ENCODE results near the gene FAM193B. TPM values are rescaled to one million over a fixed set of nuclear protein-coding genes. Genes with fewer than 3 reads are reported as not detected.
A peak's percentile ranks its signal among the peaks of the same experiment; 100 is the strongest.
"Not testable (repeated sequence)": the region's sequence is repeated elsewhere in the genome, so short reads cannot be mapped to it uniquely, and the experiment has no call there.

FAM193B gene
- total RNA-seq, 3 donors from 2014 or later: 54.7 to 63.7 (median 62.1) TPM

GRCh38 chr5:177593511-177593910 lies 39.1 kb upstream of the FAM193B start:
- H3K4me3 Mint-ChIP-seq: peak overlapping the region; percentile 100
- peaks cover 16% of the 10 kb centered on the region for H3K27me3 Mint-ChIP-seq (ENCODE audit: low read depth)
- no peak for ATAC-seq
- H3K4me1 Mint-ChIP-seq (ENCODE audit: low read depth): peaks cover 22% of the 10 kb centered on the region
- DNase-seq: no peak
- peaks cover 28% of the 10 kb centered on the region for H3K36me3 Mint-ChIP-seq (ENCODE audit: insufficient read depth)
- no peaks in the 10 kb centered on the region for H3K9me3 Mint-ChIP-seq

GRCh38 chr5:177592905-177593304 lies 38.5 kb upstream of the FAM193B start:
- no peak for ATAC-seq

GRCh38 chr5:177592010-177592834 lies 37.9 kb upstream of the FAM193B start, which contains the start of gene TMED9:
TMED9 (plus strand) TSS chr5:177592203; CDS start chr5:177592215, 12 bp downstream.
- Mint-ChIP-seq H3K4me1 (ENCODE audit: low read depth) (peaks cover 16% of the 10 kb centered on the region), H3K9me3 (no peaks in the 10 kb centered on the region), H3K4me3 (peak within 1 kb of the TSS; percentile 100), H3K36me3 (ENCODE audit: insufficient read depth) (peaks cover 26% of the 10 kb centered on the region), H3K27me3 (ENCODE audit: low read depth) (peaks cover 18% of the 10 kb centered on the region)
- ATAC-seq: peak; percentile 98
- peak; percentile 85 for DNase-seq

More at GRCh38 chr5:177592905-177593304, 38.5 kb upstream of the FAM193B start:
- H3K9me3 Mint-ChIP-seq: no peaks in the 10 kb centered on the region
- H3K36me3 Mint-ChIP-seq (ENCODE audit: insufficient read depth): peaks cover 28% of the 10 kb centered on the region
- DNase-seq: no peak
- H3K4me3 Mint-ChIP-seq: peak overlapping the region; percentile 100
- peaks cover 18% of the 10 kb centered on the region for H3K27me3 Mint-ChIP-seq (ENCODE audit: low read depth)
- peaks cover 19% of the 10 kb centered on the region for H3K4me1 Mint-ChIP-seq (ENCODE audit: low read depth)

- H3K36me3 Mint-ChIP-seq (ENCODE audit: insufficient read depth): peaks cover 24% of the 10 kb centered on the region
- H3K4me3 Mint-ChIP-seq: peak overlapping the region; percentile 100
- DNase-seq: no peak
- H3K9me3 Mint-ChIP-seq: no peaks in the 10 kb centered on the region
- ATAC-seq: no peak
- H3K4me1 Mint-ChIP-seq (ENCODE audit: low read depth): peaks cover 16% of the 10 kb centered on the region
- H3K27me3 Mint-ChIP-seq (ENCODE audit: low read depth): peaks cover 18% of the 10 kb centered on the region
Measured at GRCh38 chr5:177591690-177592009, 37.3 kb upstream of the FAM193B start.

- DNase-seq (no peak), ATAC-seq (no peak)
- Mint-ChIP-seq H3K4me1 (ENCODE audit: low read depth) (peaks cover 16% of the 10 kb centered on the region), H3K4me3 (no peak overlapping the region), H3K9me3 (no peaks in the 10 kb centered on the region), H3K36me3 (ENCODE audit: insufficient read depth) (peaks cover 18% of the 10 kb centered on the region), H3K27me3 (ENCODE audit: low read depth) (peaks cover 22% of the 10 kb centered on the region)
Measured at GRCh38 chr5:177590406-177590805, 36.0 kb upstream of the FAM193B start.

GRCh38 chr5:177588413-177588909 lies 34.1 kb upstream of the FAM193B start:
- no peak for DNase-seq
- H3K4me1 Mint-ChIP-seq (ENCODE audit: low read depth): peaks cover 10% of the 10 kb centered on the region
- peak in 1 of 2 donors; percentile 15 for ATAC-seq
- H3K27me3 Mint-ChIP-seq (ENCODE audit: low read depth): peaks cover 31% of the 10 kb centered on the region
- H3K36me3 Mint-ChIP-seq (ENCODE audit: insufficient read depth): peaks cover 5% of the 10 kb centered on the region
- no peaks in the 10 kb centered on the region for H3K9me3 Mint-ChIP-seq
- no peak overlapping the region for H3K4me3 Mint-ChIP-seq

GRCh38 chr5:177578316-177578715 lies 24.0 kb upstream of the FAM193B start:
- no peak for DNase-seq
- no peaks in the 10 kb centered on the region for H3K4me1 Mint-ChIP-seq (ENCODE audit: low read depth)
- ATAC-seq: no peak
- H3K9me3 Mint-ChIP-seq: no peaks in the 10 kb centered on the region
- H3K27me3 Mint-ChIP-seq (ENCODE audit: low read depth): peaks cover 3% of the 10 kb centered on the region
- H3K4me3 Mint-ChIP-seq: no peak overlapping the region
- H3K36me3 Mint-ChIP-seq (ENCODE audit: insufficient read depth): no peaks in the 10 kb centered on the region

- Mint-ChIP-seq H3K9me3 (no peaks in the 10 kb centered on the region), H3K36me3 (ENCODE audit: insufficient read depth) (no peaks in the 10 kb centered on the region), H3K4me3 (no peak overlapping the region), H3K27me3 (ENCODE audit: low read depth) (peaks cover 3% of the 10 kb centered on the region), H3K4me1 (ENCODE audit: low read depth) (no peaks in the 10 kb centered on the region)
- no peak for DNase-seq
- ATAC-seq: no peak
Measured at GRCh38 chr5:177576169-177576568, 21.8 kb upstream of the FAM193B start.

- no peaks in the 10 kb centered on the region for H3K4me1 Mint-ChIP-seq (ENCODE audit: low read depth)
Measured at GRCh38 chr5:177575488-177575887, 21.1 kb upstream of the FAM193B start.

GRCh38 chr5:177569894-177570293 lies 15.5 kb upstream of the FAM193B start:
- Mint-ChIP-seq H3K4me3 (no peak overlapping the region), H3K9me3 (no peaks in the 10 kb centered on the region), H3K27me3 (ENCODE audit: low read depth) (peaks cover 3% of the 10 kb centered on the region), H3K4me1 (ENCODE audit: low read depth) (no peaks in the 10 kb centered on the region), H3K36me3 (ENCODE audit: insufficient read depth) (no peaks in the 10 kb centered on the region)
- ATAC-seq (no peak), DNase-seq (no peak)

More at GRCh38 chr5:177575488-177575887, 21.1 kb upstream of the FAM193B start:
- DNase-seq (no peak), ATAC-seq (no peak)
- Mint-ChIP-seq H3K4me3 (no peak overlapping the region), H3K9me3 (no peaks in the 10 kb centered on the region), H3K27me3 (ENCODE audit: low read depth) (peaks cover 3% of the 10 kb centered on the region), H3K36me3 (ENCODE audit: insufficient read depth) (no peaks in the 10 kb centered on the region)

GRCh38 chr5:177568326-177568725 lies 14.0 kb upstream of the FAM193B start:
- Mint-ChIP-seq H3K27me3 (ENCODE audit: low read depth) (peaks cover 3% of the 10 kb centered on the region), H3K36me3 (ENCODE audit: insufficient read depth) (no peaks in the 10 kb centered on the region), H3K4me3 (no peak overlapping the region), H3K4me1 (ENCODE audit: low read depth) (no peaks in the 10 kb centered on the region), H3K9me3 (no peaks in the 10 kb centered on the region)
- no peak for DNase-seq
- ATAC-seq: no peak

- Mint-ChIP-seq H3K4me1 (ENCODE audit: low read depth) (no peaks in the 10 kb centered on the region), H3K9me3 (no peaks in the 10 kb centered on the region), H3K4me3 (no peak overlapping the region), H3K36me3 (ENCODE audit: insufficient read depth) (no peaks in the 10 kb centered on the region), H3K27me3 (ENCODE audit: low read depth) (peaks cover 3% of the 10 kb centered on the region)
- ATAC-seq (no peak), DNase-seq (no peak)
Measured at GRCh38 chr5:177565046-177565445, 10.7 kb upstream of the FAM193B start.

- H3K9me3 Mint-ChIP-seq; ATAC-seq; DNase-seq; H3K4me3 Mint-ChIP-seq; H3K36me3 Mint-ChIP-seq (ENCODE audit: insufficient read depth); H3K27me3 Mint-ChIP-seq (ENCODE audit: low read depth): not testable (repeated sequence)
- peaks cover 13% of the 10 kb centered on the region for H3K4me1 Mint-ChIP-seq (ENCODE audit: low read depth)
Measured at GRCh38 chr5:177559446-177559941, 5.1 kb upstream of the FAM193B start.

- Mint-ChIP-seq H3K4me3 (no peak overlapping the region), H3K4me1 (ENCODE audit: low read depth) (peaks cover 19% of the 10 kb centered on the region), H3K36me3 (ENCODE audit: insufficient read depth) (peaks cover 1% of the 10 kb centered on the region), H3K9me3 (no peaks in the 10 kb centered on the region), H3K27me3 (ENCODE audit: low read depth) (no peaks in the 10 kb centered on the region)
- DNase-seq (no peak), ATAC-seq (no peak)
Measured at GRCh38 chr5:177557796-177558195, 3.4 kb upstream of the FAM193B start.

Measured in activated T-cell treated with anti-CD3 and anti-CD28 coated beads, Interleukin-2, amount 50 U/mL, for 4 hours (primary cell).